HL-60 (cell line): ENCODE results near the gene ANGEL2.

Experiments
- GABPA ChIP-seq: IDR thresholded peaks from 2 replicates; pipeline ENCODE4 v1.6.1; 2012; ENCODE audit warnings: low read depth
- POLR2AphosphoS5 ChIP-seq: IDR thresholded peaks from 2 replicates; pipeline ENCODE4 v1.6.1; 2012; ENCODE audit warnings: low read depth
- REST ChIP-seq: IDR thresholded peaks from 2 replicates; pipeline ENCODE4 v1.6.1; 2012; ENCODE audit warnings: low read depth; ENCODE audit not compliant: insufficient replicate concordance
- SPI1 ChIP-seq: IDR thresholded peaks from 2 replicates; pipeline ENCODE4 v1.6.1; 2012; ENCODE audit warnings: low read depth, mild to moderate bottlenecking, borderline replicate concordance
- TF ChIP-seq, protein P1 (sequence below): IDR thresholded peaks from one replicate; pipeline ENCODE4 v1.5.1; 2011; ENCODE audit warnings: low read length, control low read depth, inconsistent platforms; ENCODE audit not compliant: insufficient read depth

- TF ChIP-seq, protein P1, sequence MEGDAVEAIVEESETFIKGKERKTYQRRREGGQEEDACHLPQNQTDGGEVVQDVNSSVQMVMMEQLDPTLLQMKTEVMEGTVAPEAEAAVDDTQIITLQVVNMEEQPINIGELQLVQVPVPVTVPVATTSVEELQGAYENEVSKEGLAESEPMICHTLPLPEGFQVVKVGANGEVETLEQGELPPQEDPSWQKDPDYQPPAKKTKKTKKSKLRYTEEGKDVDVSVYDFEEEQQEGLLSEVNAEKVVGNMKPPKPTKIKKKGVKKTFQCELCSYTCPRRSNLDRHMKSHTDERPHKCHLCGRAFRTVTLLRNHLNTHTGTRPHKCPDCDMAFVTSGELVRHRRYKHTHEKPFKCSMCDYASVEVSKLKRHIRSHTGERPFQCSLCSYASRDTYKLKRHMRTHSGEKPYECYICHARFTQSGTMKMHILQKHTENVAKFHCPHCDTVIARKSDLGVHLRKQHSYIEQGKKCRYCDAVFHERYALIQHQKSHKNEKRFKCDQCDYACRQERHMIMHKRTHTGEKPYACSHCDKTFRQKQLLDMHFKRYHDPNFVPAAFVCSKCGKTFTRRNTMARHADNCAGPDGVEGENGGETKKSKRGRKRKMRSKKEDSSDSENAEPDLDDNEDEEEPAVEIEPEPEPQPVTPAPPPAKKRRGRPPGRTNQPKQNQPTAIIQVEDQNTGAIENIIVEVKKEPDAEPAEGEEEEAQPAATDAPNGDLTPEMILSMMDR: no peak
- TF ChIP-seq GABPA: no peak
- no peak for TF ChIP-seq POLR2AphosphoS5
- TF ChIP-seq REST: no peak
- TF ChIP-seq SPI1: no peak
These were observed 56.1 kb downstream of the ANGEL2 start for GRCh38 chr1:212959266-212960220.
